ENCODE measurements around the gene ITGB3BP.

ITGB3BP gene

GRCh38 chr1:63418101-63418500 is 104.9 kb downstream of the ITGB3BP start:
- DNase-seq (ENCODE audit: low read depth), result no peak

- no peak for DNase-seq (ENCODE audit: low read depth)
Observed at GRCh38 chr1:63414691-63415365, 108.2 kb downstream of the ITGB3BP start.

- DNase-seq (ENCODE audit: low read depth), result no peak
Observed at GRCh38 chr1:63413394-63413793, 109.6 kb downstream of the ITGB3BP start.

- no peak for DNase-seq (ENCODE audit: low read depth)
Observed at GRCh38 chr1:63411066-63411465, 112.0 kb downstream of the ITGB3BP start.

GRCh38 chr1:63408331-63408730 is 114.7 kb downstream of the ITGB3BP start:
- no peak for DNase-seq (ENCODE audit: low read depth)

GRCh38 chr1:63407002-63407401 is 116.0 kb downstream of the ITGB3BP start:
- no peak for DNase-seq (ENCODE audit: low read depth)

GRCh38 chr1:63405987-63406386 is 117.0 kb downstream of the ITGB3BP start:
- DNase-seq (ENCODE audit: low read depth), result no peak

GRCh38 chr1:63405021-63405420 is 118.0 kb downstream of the ITGB3BP start:
- no peak for DNase-seq (ENCODE audit: low read depth)

- no peak for DNase-seq (ENCODE audit: low read depth)
Observed at GRCh38 chr1:63403386-63403785, 119.6 kb downstream of the ITGB3BP start.

GRCh38 chr1:63401945-63402344 is 121.1 kb downstream of the ITGB3BP start:
- no peak for DNase-seq (ENCODE audit: low read depth)
